Activated CD8-positive, alpha-beta T cell treated with anti-CD3 and anti-CD28 coated beads for 36 hours (primary cell): ENCODE measurements around the gene CPSF4L. TPM values are rescaled to one million over a fixed set of nuclear protein-coding genes. Genes with fewer than 3 reads are reported as not detected.

Experiments
- ATAC-seq: fragments of 200-7000 bp; cut with Tn5 transposase; one replicate; pipeline ENCODE4 v1.10.0; 2021; ENCODE audit warnings: mild to moderate bottlenecking, moderate library complexity
- CTCF ChIA-PET: fragments of 350-600 bp; sonication (Branson Sonifier 250); formaldehyde crosslinking; loops from one replicate; lab custom pipeline; 2021; ENCODE audit warnings: antibody characterized with exemption; lab: Charles Lee
- POLR2A ChIA-PET: fragments of 350-600 bp; sonication (Branson Sonifier 250); formaldehyde crosslinking; loops from one replicate; lab custom pipeline; 2021; ENCODE audit warnings: antibody characterized with exemption; lab: Charles Lee
- DNase-seq: peaks from one replicate; pipeline ENCODE4 v3.0.0-alpha.2; 2020
- H3K27ac Mint-ChIP-seq: one replicate; pipeline ENCODE4 v1.8.0; 2021; ENCODE audit warnings: mild to moderate bottlenecking, mixed read lengths
- H3K27me3 Mint-ChIP-seq: one replicate; pipeline ENCODE4 v1.8.0; 2021; ENCODE audit warnings: mixed read lengths
- H3K36me3 Mint-ChIP-seq: one replicate; pipeline ENCODE4 v1.8.0; 2021; ENCODE audit warnings: low read depth, mixed read lengths
- H3K4me1 Mint-ChIP-seq: one replicate; pipeline ENCODE4 v1.8.0; 2021; ENCODE audit warnings: low read depth, mixed read lengths
- H3K4me3 Mint-ChIP-seq: one replicate; pipeline ENCODE4 v1.8.0; 2021; ENCODE audit warnings: mild to moderate bottlenecking, moderate library complexity, mixed read lengths
- H3K9me3 Mint-ChIP-seq: one replicate; pipeline ENCODE4 v1.8.0; 2021; ENCODE audit warnings: mixed read lengths
- intact Hi-C: fragments of 100-400 bp; cut with micrococcal nuclease; formaldehyde crosslinking; loops from one replicate; pipeline ENCODE4 v1.10.0; 2022
- total RNA-seq, 2 experiments: library from RNA; stranded (reverse); gene quantifications; one replicate each; pipeline ENCODE4 v1.2.3, GENCODE V29; 2021
- TF ChIP-seq, protein P1 (sequence below): fragments of 200-600 bp; IDR thresholded peaks from one replicate; pipeline ENCODE4 v1.8.0; 2022; ENCODE audit warnings: antibody characterized with exemption, mild to moderate bottlenecking

CPSF4L gene
- total RNA-seq, 2 experiments from 2014 or later, result not detected

- H3K36me3 Mint-ChIP-seq, result no peaks in the 10 kb centered on the region
- intact Hi-C loops, result no loop called here
- H3K27ac Mint-ChIP-seq, result no peak overlapping the region
- H3K9me3 Mint-ChIP-seq, result no peaks in the 10 kb centered on the region
- H3K4me3 Mint-ChIP-seq, result no peak overlapping the region
- no peak for ATAC-seq
- ChIA-PET POLR2A (interaction anchor here (1.2 kb wide), 1 partner anchor 13 kb away, joined by 3 read pairs; no protein-coding TSS in a partner anchor), CTCF (interaction anchor here (1.0 to 2.3 kb wide), 3 partner anchors 60 to 694 kb away, joined by 3 to 8 read pairs (median 3); no protein-coding TSS in a partner anchor)
- TF ChIP-seq, protein P1, sequence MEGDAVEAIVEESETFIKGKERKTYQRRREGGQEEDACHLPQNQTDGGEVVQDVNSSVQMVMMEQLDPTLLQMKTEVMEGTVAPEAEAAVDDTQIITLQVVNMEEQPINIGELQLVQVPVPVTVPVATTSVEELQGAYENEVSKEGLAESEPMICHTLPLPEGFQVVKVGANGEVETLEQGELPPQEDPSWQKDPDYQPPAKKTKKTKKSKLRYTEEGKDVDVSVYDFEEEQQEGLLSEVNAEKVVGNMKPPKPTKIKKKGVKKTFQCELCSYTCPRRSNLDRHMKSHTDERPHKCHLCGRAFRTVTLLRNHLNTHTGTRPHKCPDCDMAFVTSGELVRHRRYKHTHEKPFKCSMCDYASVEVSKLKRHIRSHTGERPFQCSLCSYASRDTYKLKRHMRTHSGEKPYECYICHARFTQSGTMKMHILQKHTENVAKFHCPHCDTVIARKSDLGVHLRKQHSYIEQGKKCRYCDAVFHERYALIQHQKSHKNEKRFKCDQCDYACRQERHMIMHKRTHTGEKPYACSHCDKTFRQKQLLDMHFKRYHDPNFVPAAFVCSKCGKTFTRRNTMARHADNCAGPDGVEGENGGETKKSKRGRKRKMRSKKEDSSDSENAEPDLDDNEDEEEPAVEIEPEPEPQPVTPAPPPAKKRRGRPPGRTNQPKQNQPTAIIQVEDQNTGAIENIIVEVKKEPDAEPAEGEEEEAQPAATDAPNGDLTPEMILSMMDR, result no peak
- DNase-seq, result no peak
- peaks cover 4% of the 10 kb centered on the region for H3K4me1 Mint-ChIP-seq
- H3K27me3 Mint-ChIP-seq, result no peaks in the 10 kb centered on the region
These were observed 10.6 kb downstream of the CPSF4L start for GRCh38 chr17:73250851-73251640.

GRCh38 chr17:73249700-73250099, 12.0 kb downstream of the CPSF4L start:
- TF ChIP-seq, protein P1, result no peak
- intact Hi-C loops, result no loop called here
- ATAC-seq (no peak), DNase-seq (no peak)
- Mint-ChIP-seq H3K36me3 (peaks cover 2% of the 10 kb centered on the region), H3K27ac (no peak overlapping the region), H3K4me3 (no peak overlapping the region), H3K27me3 (no peaks in the 10 kb centered on the region), H3K9me3 (no peaks in the 10 kb centered on the region), H3K4me1 (no peaks in the 10 kb centered on the region)
- CTCF ChIA-PET, result interaction anchor here (0.7 to 2.3 kb wide), 4 partner anchors 119 to 693 kb away, joined by 3 to 8 read pairs (median 3); no protein-coding TSS in a partner anchor
- POLR2A ChIA-PET, result interaction anchor here (1.2 kb wide), 1 partner anchor 12 kb away, joined by 3 read pairs; no protein-coding TSS in a partner anchor

DNA sequence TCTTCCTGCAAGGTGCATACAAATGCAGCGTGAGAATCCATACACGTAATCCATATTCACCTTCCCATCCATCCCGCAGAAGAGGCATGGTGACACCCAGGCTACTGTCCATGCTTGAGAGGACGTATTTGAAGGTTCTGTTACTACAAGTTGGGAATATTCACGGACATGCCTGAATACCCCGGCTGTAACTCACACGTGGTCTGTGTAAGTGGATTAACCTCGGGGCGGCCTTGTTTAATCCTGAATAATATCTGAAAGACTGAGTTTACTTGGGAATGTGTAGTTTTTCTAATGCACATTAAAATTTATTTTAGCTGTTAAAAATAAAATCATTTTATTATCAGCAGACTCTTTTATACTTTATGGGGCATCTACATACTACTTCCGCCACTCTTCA, 13.1 kb downstream of the CPSF4L start:
- POLR2A ChIA-PET, result no interaction called here

GRCh38 chr17:73247726-73248125, 14.0 kb downstream of the CPSF4L start:
- Mint-ChIP-seq H3K27me3 (no peaks in the 10 kb centered on the region), H3K4me1 (no peaks in the 10 kb centered on the region), H3K9me3 (no peaks in the 10 kb centered on the region), H3K4me3 (no peak overlapping the region), H3K36me3 (peaks cover 4% of the 10 kb centered on the region), H3K27ac (no peak overlapping the region)
- POLR2A ChIA-PET, result no interaction called here
- ATAC-seq (no peak), DNase-seq (no peak)
- TF ChIP-seq, protein P1, result no peak
- intact Hi-C loops, result no loop called here
- CTCF ChIA-PET, result interaction anchor here (0.9 to 2.8 kb wide), 4 partner anchors 8 to 122 kb away, joined by 3 to 22 read pairs (median 7); no protein-coding TSS in a partner anchor

More for the DNA sequence above, 13.1 kb downstream of the CPSF4L start:
- CTCF ChIA-PET, result interaction anchor here (1.4 kb wide), 1 partner anchor 122 kb away, joined by 10 read pairs; no protein-coding TSS in a partner anchor
- no peaks in the 10 kb centered on the region for H3K27me3 Mint-ChIP-seq
- H3K27ac Mint-ChIP-seq, result no peak overlapping the region
- H3K36me3 Mint-ChIP-seq, result peaks cover 4% of the 10 kb centered on the region
- no peaks in the 10 kb centered on the region for H3K4me1 Mint-ChIP-seq
- no peaks in the 10 kb centered on the region for H3K9me3 Mint-ChIP-seq
- intact Hi-C loops, result no loop called here
- H3K4me3 Mint-ChIP-seq, result no peak overlapping the region
- DNase-seq (no peak), ATAC-seq (no peak)
- TF ChIP-seq, protein P1, result no peak

- TF ChIP-seq, protein P1, result no peak
- Mint-ChIP-seq H3K27ac (no peak overlapping the region), H3K27me3 (no peaks in the 10 kb centered on the region), H3K4me1 (peaks cover 40% of the 10 kb centered on the region), H3K4me3 (no peak overlapping the region), H3K36me3 (peaks cover 36% of the 10 kb centered on the region), H3K9me3 (no peaks in the 10 kb centered on the region)
- ChIA-PET POLR2A (no interaction called here), CTCF (no interaction called here)
- ATAC-seq (no peak), DNase-seq (no peak)
- intact Hi-C loops, result no loop called here
These were observed 21.1 kb downstream of the CPSF4L start for GRCh38 chr17:73240561-73240960.
